NCI-H526 (cell line): ENCODE measurements around the gene STX18.
A peak's percentile ranks its signal among the peaks of the same experiment; 100 is the strongest.
"Not testable (repeated sequence)": the region's sequence is repeated elsewhere in the genome, so short reads cannot be mapped to it uniquely, and the experiment has no call there.

Source experiments
- DNase-seq, 2 experiments: peaks; one replicate each; lab custom pipeline; 2025; lab: John Stamatoyannopoulos, UW

The STX18 gene

DNA sequence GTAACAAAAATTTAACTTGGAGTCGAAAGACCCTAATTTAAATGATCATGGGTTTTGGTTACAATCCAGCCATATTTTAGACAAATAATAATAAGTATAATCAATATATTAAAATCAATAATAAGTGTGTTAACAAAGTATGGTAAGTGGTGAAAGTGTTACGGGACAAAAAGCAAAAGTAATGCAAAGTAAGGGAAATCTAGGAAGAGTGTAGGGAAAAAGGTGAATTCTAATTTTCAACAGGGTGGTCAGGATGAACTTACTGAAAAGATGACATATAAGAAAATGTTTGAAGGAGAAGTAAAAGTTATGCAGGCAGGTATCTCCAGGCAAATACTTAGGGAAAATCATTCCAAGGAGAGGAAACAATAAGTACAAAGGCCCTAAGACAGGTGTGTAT is 32.3 kb downstream of the STX18 start:
- no peak for DNase-seq

DNA sequence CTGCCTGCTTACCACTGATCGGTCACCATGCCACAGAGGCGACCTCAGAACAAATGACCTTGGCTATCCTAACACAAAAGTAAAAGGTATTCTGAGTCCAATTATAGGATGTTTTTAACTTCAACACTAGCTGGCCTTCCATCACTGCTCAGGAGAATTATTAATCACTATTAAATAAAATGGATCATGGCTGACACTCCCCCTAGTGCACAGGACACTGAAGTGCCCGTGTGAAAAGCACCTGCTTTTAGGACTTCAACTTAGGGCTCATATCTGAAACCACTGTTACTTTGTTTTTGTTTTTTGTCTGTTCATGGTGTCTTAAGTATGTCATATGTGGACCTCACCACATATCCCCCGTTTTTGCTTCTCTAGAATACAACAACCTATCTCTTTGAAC is 33.9 kb downstream of the STX18 start:
- DNase-seq = peak in 1 of 2 experiments; percentile 6

DNA sequence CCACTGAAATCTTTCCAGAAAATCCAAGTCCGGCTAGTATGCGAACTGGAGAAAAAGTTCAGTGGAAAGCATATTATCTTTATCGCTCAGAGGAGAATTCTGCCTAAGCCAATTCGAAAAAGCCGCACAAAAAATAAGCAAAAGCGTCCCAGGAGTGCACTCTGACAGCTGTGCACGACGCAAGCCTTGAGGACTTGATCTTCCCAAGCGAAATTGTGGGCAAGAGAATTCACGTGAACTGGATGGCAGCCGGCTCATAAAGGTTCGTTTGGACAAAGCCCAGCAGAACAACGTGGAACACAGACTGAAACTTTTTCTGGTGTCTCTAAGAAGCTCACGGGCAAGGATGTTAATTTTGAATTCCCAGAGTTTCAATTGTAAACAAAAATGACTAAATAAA is 34.4 kb downstream of the STX18 start:
- no peak for DNase-seq

DNA sequence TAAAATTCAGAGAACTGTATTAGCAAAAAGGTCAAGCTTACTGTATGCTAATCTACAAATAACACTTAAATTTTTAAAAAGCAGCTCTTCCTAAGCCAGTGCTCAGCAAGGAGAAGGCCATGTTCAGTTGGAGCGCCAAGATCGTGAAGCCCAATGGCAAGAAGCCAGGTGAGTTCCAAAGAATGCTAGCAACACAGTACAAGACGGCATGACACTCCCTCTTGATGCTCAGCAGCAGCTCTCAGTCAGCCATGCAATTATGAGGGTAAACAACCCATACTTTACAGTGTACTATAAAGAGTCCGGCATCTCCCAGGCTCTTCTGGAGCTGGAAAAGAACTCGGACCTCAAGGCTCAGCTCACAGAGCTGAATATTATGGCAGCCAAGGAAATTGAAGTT is 34.9 kb downstream of the STX18 start:
- DNase-seq = no peak

DNA sequence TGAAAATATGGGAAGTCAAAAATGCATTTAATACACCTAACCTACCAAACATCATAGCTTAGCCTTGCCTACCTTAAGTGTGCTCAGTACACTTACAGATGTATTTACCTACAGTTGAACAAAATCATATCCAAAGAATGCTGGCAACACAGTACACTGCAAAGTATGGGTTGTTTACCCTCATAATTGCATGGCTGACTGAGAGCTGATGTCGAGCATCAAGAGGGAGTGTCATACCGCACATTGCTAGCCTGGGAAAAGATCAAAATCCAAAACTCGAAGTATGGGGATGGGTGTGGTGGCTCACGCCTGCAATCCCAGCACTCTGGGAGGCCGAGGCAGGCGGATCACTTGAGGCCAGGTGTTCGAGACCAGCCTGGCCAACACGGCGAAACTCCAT is 36.6 kb downstream of the STX18 start:
- DNase-seq = not testable (repeated sequence)

DNA sequence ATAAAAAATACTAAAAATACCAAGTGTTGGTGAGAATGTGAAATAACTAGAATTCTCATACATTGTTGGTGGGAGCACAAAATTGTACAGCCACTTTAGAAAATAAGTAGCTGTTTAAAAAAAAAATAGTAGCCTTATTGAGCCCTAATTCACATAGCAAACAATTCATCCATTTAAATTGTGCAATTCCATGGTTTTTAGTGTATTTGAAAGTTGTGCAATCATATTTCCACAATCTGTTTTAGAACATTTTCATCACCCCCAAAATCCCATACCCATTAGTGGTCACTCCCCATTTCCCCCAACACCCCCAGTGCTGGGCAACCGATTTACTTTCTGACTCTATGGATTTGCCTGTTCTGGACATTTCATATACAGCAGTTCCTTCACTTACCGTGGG is 37.1 kb downstream of the STX18 start:
- no peak for DNase-seq

DNA sequence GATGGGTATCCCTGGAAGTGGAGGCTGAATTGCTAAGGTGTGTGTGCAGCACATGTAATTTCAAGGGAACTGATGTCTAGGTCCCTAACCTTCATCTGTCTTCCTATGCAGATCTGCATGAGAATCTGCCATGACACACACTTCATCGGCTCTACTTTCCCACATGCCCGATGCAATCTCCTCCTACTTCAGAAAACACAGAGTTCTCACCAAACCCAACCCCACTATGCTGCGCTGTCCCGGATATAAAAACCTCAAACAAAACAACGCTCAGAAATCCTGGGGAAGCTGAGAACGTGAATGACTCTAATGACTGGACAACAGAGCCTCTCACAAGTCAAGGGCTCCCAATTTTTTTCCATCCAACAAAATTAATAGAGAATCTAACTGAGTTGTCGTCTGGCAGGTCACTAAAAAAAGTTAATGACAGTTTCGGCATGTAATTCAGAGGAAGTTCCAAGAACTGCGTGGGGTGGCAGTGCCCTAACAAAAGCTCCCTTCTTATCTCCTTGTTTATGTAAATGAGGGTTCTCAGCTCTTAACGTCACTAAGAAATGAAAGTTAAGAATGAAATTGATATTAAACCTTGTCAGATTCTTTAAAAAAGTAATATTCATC is 39.0 kb downstream of the STX18 start:
- DNase-seq = peak in 1 of 2 experiments; percentile 23

DNA sequence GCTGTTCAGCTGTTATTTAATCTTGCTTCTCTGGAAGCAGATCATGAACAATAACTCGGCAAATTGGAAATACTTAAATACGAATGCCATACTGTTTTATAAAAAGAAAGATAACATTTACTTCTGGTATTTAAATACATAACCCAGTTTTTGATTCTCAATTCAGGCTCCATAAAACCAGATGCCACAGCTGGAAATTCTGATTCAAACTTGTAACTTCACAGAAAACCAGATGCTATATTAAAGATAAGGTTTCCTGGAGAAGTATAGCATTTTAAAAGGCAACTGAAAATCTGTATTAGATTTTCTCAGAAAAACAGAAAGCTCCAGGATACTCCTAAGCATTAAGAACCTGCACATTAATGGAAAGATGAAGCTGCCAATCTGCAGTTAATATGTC is 40.2 kb downstream of the STX18 start:
- DNase-seq = no peak

DNA sequence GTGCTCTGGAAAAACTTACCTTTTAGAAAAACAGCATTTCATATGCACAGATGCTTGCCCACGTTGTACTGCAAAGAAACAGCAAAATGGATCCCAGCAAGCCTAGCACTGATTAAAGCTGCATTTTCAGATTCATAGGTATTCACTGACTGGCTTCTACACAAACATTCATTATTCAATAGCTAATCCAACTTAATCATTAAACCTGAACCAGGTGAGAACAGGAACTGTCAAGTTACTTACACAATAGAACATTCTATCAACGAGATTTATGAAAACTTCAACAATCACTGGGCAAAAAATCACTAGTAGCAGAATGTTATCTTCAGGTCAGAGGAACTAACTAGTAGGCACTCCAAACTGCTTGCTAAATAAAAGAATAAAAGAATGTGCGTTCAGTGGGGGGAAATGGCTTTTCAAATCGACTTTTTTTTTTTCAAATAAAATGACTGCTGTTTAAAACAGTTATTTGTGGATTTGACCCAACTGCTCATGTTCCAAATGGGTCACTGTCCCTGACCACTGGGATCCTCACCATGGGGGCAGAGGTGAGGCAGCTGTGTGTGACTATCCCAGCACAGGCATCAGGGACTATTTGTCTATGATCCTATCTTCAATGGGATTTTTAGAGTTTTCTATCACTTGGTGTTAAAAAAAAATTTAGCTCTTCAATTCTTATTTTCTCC is 42.3 kb downstream of the STX18 start:
- no peak for DNase-seq

DNA sequence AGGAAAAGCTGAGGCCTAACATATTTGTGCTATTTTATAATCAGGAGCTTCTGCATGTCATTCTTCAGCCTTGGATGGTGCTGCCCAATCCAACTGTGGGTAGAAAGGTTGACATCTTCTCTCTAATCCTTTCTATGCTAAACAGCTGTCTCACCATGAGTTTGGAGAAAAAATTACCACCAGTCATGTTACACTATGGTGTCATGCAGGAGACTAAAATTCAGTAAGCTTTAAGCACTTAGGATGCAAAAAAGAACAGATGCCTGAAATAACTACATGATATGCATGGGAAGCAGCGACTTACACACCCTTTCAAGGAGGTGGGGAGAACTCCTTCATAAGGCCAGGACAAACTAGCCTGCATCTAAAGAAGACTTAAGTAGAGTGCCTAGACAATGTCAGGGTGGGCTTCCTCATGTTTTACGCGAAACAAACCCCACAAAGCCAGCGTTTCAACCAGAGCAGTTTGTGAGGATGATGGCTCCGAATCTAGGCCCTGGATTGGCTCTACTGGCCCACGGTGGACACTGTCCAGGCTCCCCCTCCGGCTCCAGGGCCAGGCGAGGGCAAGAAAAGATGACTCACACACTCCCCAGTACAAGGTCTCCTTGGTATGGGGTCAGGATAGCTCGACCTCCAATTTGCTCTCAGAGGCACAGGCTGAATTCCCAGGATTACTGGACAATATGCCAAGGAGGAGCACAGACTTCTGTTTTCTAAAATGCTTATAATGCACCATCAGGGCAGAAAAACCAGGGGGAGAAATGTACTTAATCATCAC is 45.1 kb downstream of the STX18 start:
- no peak for DNase-seq

DNA sequence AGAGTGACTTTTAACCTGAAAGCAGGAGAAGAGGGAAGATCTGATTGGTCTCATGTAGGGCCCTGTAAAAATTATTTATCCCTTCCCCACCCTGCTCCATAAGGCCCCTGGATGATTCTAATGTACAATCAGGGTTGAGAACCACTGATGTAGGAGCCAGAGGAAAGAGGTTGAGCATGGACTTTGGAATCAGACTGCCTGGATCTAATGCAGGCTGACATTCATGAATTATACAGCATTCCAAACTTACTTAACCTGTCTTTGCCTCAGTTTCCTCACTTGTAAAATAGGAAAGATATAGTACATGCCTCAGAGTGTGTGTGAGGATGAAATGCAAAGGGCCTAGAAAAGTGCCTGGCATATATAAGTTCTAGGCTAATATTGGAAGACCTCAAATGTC is 47.0 kb downstream of the STX18 start:
- no peak for DNase-seq

DNA sequence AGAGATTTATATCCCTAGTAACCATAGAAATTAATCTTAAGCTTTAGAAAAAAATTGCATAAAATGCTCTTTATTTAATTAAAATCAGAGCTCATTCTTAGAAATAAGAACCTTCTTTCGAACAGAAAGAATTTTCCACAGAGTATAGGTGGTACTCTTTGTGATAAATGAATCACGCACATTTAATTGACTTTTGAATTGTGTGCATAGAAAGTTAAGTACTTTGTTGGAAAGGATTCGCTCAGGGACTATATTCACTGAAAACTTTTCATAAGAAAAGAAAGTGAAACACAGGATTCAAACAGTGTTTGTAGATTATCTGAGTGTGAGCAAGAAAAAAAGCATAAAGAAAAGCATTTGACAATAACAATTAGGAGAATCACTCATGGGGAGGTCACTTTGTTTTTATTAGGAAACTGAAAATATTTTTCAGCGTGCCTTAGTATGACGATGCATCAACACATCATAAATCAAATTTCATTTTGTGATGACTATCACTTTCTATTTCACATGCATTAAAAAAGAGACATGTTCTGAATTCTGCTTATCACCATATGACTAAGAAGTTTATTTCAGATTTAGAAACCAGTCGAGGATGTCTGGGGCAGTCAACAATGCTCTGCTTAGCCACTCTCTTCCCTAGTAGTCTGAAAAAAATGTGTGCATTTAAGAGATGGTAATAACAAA is 49.5 kb downstream of the STX18 start:
- DNase-seq = no peak

DNA sequence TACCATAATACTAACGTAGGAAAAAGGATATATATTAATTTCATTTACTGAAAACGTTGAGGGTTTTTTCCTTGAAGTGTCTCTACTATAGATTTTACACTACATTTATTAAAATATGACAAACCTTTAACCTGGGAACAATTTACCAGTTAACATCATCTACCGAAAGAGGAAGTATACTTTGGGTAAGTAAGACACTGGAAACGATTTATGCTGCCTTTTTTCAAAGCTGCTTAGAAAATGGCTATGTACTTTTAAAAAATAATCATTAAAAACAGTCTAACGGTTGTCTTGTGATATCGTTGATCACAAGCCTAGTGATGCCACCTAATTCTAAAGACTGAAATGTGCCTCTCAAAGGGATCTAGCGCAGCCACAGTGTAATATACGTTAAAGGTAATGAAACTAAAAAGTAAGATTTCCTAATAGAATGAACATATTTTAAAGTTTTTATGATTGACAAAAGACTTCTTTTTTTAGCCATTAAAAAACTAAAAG is 50.4 kb downstream of the STX18 start:
- no peak for DNase-seq

DNA sequence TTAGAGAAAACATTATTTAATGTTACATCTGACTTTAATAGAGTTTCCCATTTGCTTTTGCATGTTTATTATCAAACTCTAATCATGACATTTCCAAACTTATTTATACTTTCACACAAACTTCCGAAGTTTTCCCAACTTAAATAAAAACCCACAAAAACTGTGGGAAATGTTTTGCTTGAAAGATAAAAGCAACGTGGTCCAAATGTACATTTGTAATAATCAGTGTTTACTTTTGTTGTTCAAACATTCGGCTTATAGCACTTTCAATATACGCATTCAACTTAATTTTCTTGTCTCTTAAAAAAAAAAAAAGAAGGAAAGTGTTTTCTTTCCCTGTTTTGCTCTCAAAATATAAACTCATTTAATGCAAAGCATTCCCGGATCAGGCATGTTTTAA is 51.0 kb downstream of the STX18 start:
- no peak for DNase-seq

DNA sequence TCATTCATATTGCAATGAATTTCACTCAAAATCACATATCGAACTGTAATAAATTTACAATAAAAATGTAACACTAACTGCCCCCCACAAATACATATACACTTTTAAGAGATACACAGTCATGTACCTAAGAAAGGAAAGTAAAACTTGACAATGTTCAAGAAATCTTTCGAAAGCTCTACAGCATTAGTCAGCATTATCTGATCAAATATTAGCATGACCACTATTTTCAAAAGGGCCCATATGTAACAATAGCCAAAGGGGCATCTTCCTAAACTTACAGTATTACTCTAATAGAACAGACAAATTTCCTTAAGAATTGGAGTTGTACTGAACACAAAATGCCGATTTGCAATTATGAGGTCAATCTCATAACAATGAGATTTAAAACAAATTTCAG is 51.8 kb downstream of the STX18 start:
- DNase-seq = no peak

DNA sequence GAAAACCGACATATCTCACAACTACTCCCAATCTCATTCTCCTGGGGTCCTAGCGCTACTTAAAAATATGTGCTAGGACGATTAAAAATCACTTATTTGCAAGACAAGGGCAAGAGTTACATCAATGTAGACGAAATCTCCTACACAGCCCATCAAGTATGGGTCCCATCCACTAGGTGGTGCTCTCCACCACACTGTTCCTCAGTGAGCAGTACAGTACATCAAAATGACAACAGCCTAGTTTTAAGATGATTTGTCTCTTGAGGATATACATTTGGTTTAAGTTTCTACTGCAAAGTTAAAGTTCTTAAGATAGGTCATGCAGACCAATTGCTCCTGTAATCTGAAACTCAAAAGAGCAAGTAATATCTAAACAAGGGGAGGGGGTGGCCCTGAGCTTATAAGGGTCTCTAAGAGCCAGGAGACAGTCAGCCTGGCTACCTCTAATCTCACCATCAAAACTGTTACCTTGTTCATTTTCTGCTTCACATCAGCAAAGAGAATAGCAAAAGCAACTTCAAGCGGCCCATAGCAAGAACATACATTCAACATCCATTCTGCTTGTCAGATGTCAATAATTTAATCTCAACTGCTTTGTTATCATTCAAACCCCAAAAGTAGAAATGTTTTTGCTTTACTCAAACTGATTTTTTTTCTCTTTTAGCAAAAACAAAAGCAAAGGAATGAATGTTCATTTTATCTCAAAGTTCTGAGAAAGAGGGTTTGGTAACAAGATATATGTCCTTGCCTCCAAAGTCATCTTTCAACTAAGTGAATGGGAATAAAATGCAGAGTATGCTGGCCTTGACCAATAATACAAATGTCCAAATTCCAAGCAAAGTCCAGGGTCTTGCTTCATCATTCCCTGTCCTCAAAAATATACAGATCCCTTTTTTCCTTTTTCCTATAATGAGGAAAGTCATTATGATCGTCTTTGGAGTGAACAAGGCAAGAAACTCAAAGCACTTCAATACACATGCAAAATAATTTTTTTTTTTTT is 53.1 kb downstream of the STX18 start:
- DNase-seq = peak; percentile 22 to 83

DNA sequence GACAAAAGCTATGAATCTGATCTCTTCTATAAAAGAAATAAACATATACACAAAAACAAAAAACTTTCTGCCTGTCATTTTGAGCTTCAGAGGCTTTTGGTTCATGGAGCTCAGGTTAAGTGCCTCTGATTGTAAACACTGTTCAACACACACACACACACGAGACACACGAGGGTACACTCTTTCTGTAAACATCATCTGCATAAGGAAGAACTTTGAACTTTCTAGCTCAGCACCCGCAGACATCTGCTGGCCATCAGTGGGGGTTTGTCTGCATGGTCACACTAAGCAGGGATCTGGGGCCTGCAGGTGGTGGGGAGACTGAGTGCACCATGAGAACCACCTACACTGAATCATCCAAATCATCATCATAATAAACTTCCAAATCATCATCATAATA is 54.9 kb downstream of the STX18 start:
- peak; percentile 28 to 55 for DNase-seq

DNA sequence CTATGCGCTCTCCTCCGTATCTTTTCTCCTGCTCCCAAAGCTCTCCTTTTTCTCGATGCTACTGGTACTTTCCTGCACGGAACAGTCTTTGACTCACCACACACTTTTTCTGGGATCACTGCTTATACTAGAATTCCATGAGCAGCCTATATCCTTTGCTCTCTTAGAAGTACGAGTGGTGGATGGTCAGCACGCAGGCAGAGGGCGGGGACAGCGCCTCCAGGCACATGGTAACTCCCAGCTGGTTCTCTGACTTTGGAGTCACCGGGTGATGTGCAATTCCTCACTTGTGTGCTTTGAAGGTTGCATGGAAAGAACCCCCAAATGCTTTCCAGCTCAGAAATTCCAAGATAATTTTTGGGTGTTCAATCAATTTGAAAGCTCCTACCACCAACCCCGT is 56.0 kb downstream of the STX18 start:
- DNase-seq = peak in 1 of 2 experiments; percentile 27

DNA sequence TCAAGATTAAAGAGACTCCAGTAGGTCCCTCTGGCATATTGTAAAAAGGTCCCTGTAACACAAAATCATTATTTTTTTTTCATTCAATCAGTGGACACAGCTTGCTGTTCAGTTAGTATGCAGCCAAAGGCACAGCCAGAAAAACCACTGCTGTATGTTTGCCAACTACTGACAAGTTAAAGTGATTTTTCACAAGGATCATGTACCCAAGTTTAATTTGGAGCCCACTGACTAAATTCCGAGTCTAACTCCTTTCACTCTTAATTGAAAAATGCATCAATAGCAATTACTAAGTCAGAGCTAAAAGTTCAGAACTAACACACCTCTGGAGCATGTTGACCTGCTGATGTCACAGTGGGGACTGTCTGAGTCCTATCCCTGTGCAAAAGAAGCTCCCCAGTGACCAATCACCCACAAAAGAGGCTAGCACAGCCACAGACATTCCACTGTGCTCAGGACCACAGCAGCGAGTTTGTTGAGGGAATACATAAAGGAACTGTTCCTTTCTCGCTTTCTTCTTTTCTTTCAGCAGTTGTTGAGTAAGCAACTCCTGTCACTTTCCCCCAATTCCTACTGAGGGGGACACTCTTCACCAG is 60.4 kb downstream of the STX18 start:
- DNase-seq = no peak

DNA sequence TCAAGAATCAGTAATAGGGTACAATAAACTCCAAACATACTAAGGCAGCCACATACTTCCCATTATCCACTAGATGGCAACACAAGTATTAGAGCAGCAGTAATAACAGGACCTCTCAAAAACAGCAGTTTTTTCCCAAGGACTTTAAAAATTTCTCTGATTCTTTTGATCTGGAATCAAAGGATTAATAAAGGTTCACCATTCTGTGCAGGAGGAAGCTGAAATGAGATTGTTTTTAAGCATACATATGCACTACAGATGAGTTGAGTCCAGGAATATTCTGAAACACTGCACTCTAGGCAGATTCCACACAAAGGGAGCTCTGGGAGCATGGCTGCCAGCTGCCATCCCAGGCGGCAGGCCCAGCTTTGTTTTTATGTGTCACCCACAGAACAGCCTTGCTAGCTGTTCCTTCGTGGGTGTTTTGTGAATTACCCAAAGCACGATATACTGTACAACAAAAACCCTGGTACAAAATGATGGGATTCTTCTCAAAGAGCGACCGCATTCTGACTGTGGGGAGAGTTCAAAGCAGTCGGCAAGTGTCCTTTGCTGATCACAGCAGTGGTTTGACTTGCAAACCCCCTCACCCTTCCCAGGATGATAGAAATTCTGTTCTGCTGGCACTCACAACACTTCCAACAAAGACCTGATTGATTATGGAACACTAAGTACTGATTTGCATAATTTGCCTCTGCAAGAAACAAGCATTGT is 61.0 kb downstream of the STX18 start:
- DNase-seq = peak; percentile 88 to 89
